Spleen (tissue), 11 donors: ENCODE results near the gene MRPL55. TPM values are rescaled to one million over a fixed set of nuclear protein-coding genes. Genes with fewer than 3 reads are reported as not detected.

Experiments used
- DNase-seq: peaks from one replicate; pipeline ENCODE4 v3.0.0-alpha.2; 2020
- H3K27ac ChIP-seq, 8 donors: fragments of 200-600 bp; sonication (generic) in 7 of 8; 1 replicate in 4 of 8; 2 replicates in 4 of 8; pipeline versions ENCODE4 v1.5.0 to v1.8.0; 2016 to 2021; ENCODE audit warnings: inconsistent platforms in 4 of 8, mild to moderate bottlenecking in 4 of 8, moderate library complexity in 1 of 8
- H3K27me3 ChIP-seq, 7 donors: fragments of 200-600 bp; sonication (generic) in 6 of 7; replicated peaks in 1 of 7; 1 replicate in 4 of 7; 2 replicates in 3 of 7; pipeline versions ENCODE4 v1.5.0 to v1.8.0; 2016 to 2021; ENCODE audit warnings: inconsistent platforms in 3 of 7, mild to moderate bottlenecking in 1 of 7
- H3K36me3 ChIP-seq, 6 donors: fragments of 200-600 bp; sonication (generic) in 5 of 6; 1 replicate in 4 of 6; 2 replicates in 2 of 6; pipeline versions ENCODE4 v1.5.0 to v1.8.0; 2016 to 2021; ENCODE audit warnings: inconsistent platforms in 2 of 6
- H3K4me1 ChIP-seq, 6 donors: fragments of 200-600 bp; sonication (generic) in 5 of 6; 1 replicate in 3 of 6; 2 replicates in 3 of 6; pipeline versions ENCODE4 v1.5.0 to v1.8.0; 2016 to 2021; ENCODE audit warnings: inconsistent platforms in 3 of 6
- H3K4me3 ChIP-seq, 8 donors: fragments of 200-600 bp; sonication (generic) in 7 of 8; 1 replicate in 4 of 8; 2 replicates in 4 of 8; pipeline versions ENCODE4 v1.5.0 to v1.8.0; 2016 to 2021; ENCODE audit warnings: inconsistent platforms in 4 of 8, mild to moderate bottlenecking in 4 of 8, moderate library complexity in 2 of 8
- H3K9me3 ChIP-seq, 8 donors: fragments of 200-600 bp; sonication (generic) in 7 of 8; 1 replicate in 4 of 8; 2 replicates in 4 of 8; pipeline versions ENCODE4 v1.5.0 to v1.8.0; 2016 to 2021; ENCODE audit warnings: inconsistent platforms in 4 of 8
- CTCF ChIP-seq, 11 experiments: fragments of 200-600 bp in 7 of 11; fragments of 450-650 bp in 4 of 11; sonication (generic) in 4 of 11; IDR thresholded peaks in 8 of 11; conservative IDR thresholded peaks in 3 of 11; 1 replicate in 7 of 11; 2 replicates in 4 of 11; pipeline versions ENCODE4 v1.4.0 to v1.8.0; 2016 to 2021; ENCODE audit warnings: antibody characterized with exemption in 11 of 11, inconsistent platforms in 4 of 11, mild to moderate bottlenecking in 1 of 11
- POLR2A ChIP-seq, 3 donors: fragments of 450-650 bp; IDR thresholded peaks; one replicate each; pipeline ENCODE4 v1.5.1; 2017; ENCODE audit warnings: antibody characterized with exemption in 3 of 3, mild to moderate bottlenecking in 1 of 3
- POLR2AphosphoS5 ChIP-seq, 3 donors: sonication (generic); formaldehyde crosslinking; IDR thresholded peaks; one replicate each; pipeline ENCODE4 v1.5.1; 2017; ENCODE audit warnings: antibody characterized with exemption in 3 of 3
- WGBS, 5 donors: extraction: QIAGEN DNeasy Blood & Tissue Kit in 3 of 5; methylation state at CpG; one replicate each; pipeline versions ENCODE4 v1.1.5 to v1.1.7; 2013 to 2018; 5-methylcytosine and 5-hydroxymethylcytosine counted together
- intact Hi-C: fragments of 100-400 bp; cut with DNase I; formaldehyde crosslinking; loops from one replicate; pipeline ENCODE4 v1.15.0; 2023; ENCODE audit warnings: low total_unique reads
- polyA plus RNA-seq, 3 donors: library from polyadenylated mRNA; stranded (reverse); fragments of 200-250 nt; gene quantifications; one replicate each; pipeline ENCODE4 v1.2.1, GENCODE V29; 2013
- total RNA-seq, 7 donors: library from RNA; depleted of rRNA in 3 of 7; stranded (reverse); fragments of >200 nt in 3 of 7; fragmentation: NEBNext Ultra II Directional in 4 of 7; extraction: Animal tissue kit (Norgen Biotek cat#: 25700) in 4 of 7; gene quantifications; one replicate each; pipeline versions ENCODE4 v1.1.0 to v1.2.1, GENCODE V29; 2016 to 2021
- donor health status: healthy with polysubstance abuse.
- donor health status: DM: no; HTN: no; CAD: no; lungs with moderate emphysema.
- donor health status: DM: no; HTN: no; CAD: no.
- donor health status: Bipolar disorder and iron deficiency.
- donor health status: healthy.
- donor health status: DM: no; HTN: no; CAD: no.
- donor health status: DM: yes; HTN: yes; CAD: no.

The MRPL55 gene
- total and polyA plus RNA-seq, 10 donors: 32.3 to 114 (median 72.1) TPM

DNA sequence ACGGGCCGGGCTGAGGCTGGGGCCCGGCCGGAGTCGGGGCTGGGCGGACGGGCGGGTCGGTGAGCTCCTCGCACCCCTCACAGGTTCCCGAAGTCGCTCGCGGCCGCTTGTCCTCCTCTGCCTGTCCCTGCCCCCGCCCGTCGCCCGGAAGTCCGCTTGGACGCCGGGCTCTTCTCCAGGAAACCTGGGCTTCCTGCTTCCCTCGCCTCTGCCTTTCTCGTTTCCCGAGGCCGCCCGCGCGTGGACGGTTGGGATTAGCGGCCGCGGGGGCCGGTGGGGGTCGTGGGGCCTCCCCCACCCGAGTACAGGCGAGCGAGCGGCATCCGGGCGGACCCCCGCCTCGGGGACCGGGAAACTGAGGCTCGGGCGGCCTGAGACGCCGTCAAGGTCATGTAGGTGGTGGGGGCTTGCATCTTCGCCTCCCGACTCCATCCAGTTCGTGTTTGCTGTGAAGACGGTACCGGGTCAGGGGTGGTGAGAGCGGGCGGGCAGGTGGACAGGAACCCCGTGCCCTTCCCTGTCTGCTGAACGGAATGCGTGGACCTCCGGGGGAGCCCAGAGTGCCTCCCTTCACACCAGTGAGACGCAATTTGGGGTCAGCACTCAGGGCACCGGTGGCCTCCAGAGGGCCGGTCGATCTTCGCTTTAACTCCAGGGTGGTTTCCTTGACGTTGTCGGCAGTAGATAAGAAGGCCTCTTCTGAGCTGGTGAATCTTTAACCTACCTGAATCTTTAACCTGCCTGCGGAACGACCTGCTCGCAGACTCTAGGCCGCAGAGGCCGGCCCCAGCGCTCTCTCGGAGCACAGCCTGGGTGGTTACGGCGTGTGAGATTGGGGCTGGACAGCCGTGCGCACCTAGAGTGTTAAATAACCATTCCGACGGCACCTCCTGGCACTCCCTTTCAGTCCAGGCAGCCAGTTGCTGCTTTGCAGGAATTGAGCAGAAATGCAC, 25.9 kb downstream of the MRPL55 start:
- H3K27ac ChIP-seq: peak overlapping the region; percentile 97 to 100 (median 99)
- peak; percentile 96 for DNase-seq
- no peaks in the 10 kb centered on the region for H3K27me3 ChIP-seq
- no peaks in the 10 kb centered on the region for H3K9me3 ChIP-seq
- no peak for TF ChIP-seq POLR2A (IDR thresholded peaks at IDR 0.05)
- TF ChIP-seq CTCF (IDR thresholded peaks at IDR 0.05 in 8 of 11, conservative IDR thresholded peaks at IDR 0.05 in 3 of 11): no peak
- TF ChIP-seq POLR2AphosphoS5 (IDR thresholded peaks at IDR 0.05): peak in 1 of 3 donors; percentile 54
- peaks cover 0 to 13% (median 2%) of the 10 kb centered on the region in 6 donors for H3K36me3 ChIP-seq
- intact Hi-C loops: no loop called here
- WGBS, 5 donors: 0 to 1% (median 0%) methylated on average over 15 to 79 of the region's 79 CpGs
- H3K4me1 ChIP-seq: peaks cover 49 to 88% (median 70%) of the 10 kb centered on the region in 6 donors
- peak overlapping the region; percentile 85 to 96 (median 92) for H3K4me3 ChIP-seq

GRCh38 chr1:228082214-228082917, 26.7 kb downstream of the MRPL55 start, which contains the start of gene ARF1:
TSS of gene ARF1 (plus strand) at chr1:228082708. CDS start at chr1:228097115, 14,407 bp downstream.
- intact Hi-C loops: no loop called here

GRCh38 chr1:228081578-228082213, 27.4 kb downstream of the MRPL55 start:
- DNase-seq: peak; percentile 89
- peak overlapping the region in 7 of 8 donors; percentile 98 to 100 (median 99) for H3K27ac ChIP-seq
- H3K4me3 ChIP-seq: peak overlapping the region; percentile 85 to 96 (median 92)
- H3K9me3 ChIP-seq: no peaks in the 10 kb centered on the region
- TF ChIP-seq POLR2AphosphoS5 (IDR thresholded peaks at IDR 0.05) (no peak), CTCF (IDR thresholded peaks at IDR 0.05 in 8 of 11, conservative IDR thresholded peaks at IDR 0.05 in 3 of 11) (no peak), POLR2A (IDR thresholded peaks at IDR 0.05) (no peak)
- no peaks in the 10 kb centered on the region for H3K27me3 ChIP-seq
- WGBS, 5 donors: 10 to 17% (median 12%) methylated on average over 17 to 31 of the region's 31 CpGs
- H3K4me1 ChIP-seq: peaks cover 34 to 77% (median 57%) of the 10 kb centered on the region in 6 donors
- peaks cover 0 to 4% (median 0%) of the 10 kb centered on the region in 6 donors for H3K36me3 ChIP-seq
- intact Hi-C loops: no loop called here

More at GRCh38 chr1:228082214-228082917, 26.7 kb downstream of the MRPL55 start, which contains the start of gene ARF1:
- Histone ChIP-seq H3K27me3 (no peaks in the 10 kb centered on the region), H3K27ac (peak within 1 kb of the TSS; percentile 97 to 100 (median 99)), H3K36me3 (peaks cover 0 to 7% (median 0%) of the 10 kb centered on the region in 6 donors), H3K9me3 (no peaks in the 10 kb centered on the region), H3K4me3 (peak within 1 kb of the TSS; percentile 85 to 96 (median 92)), H3K4me1 (peaks cover 40 to 83% (median 63%) of the 10 kb centered on the region in 6 donors)
- WGBS, 5 donors: 0 to 1% (median 0%) methylated on average over 38 to 87 of the region's 87 CpGs
- TF ChIP-seq POLR2A (IDR thresholded peaks at IDR 0.05): peak in 2 of 3 donors; percentile 44 to 88
- peak; percentile 94 to 97 (median 95) for TF ChIP-seq POLR2AphosphoS5 (IDR thresholded peaks at IDR 0.05)
- TF ChIP-seq CTCF (IDR thresholded peaks at IDR 0.05 in 8 of 11, conservative IDR thresholded peaks at IDR 0.05 in 3 of 11): peak in 8 of 11 experiments; percentile 9 to 59 (median 28)
- DNase-seq: peak; percentile 98
